Hematopoietic multipotent progenitor cell (in vitro differentiated cells): ENCODE results near the gene ARRDC3. TPM values are rescaled to one million over a fixed set of nuclear protein-coding genes. Genes with fewer than 3 reads are reported as not detected.
"Not testable (repeated sequence)": the region's sequence is repeated elsewhere in the genome, so short reads cannot be mapped to it uniquely, and the experiment has no call there.

Experiments used
- DNase-seq, 3 donors: peaks; one replicate each; pipeline ENCODE4 v3.0.0-alpha.2; 2011 to 2015; ENCODE audit warnings: low read depth in 2 of 3, low spot score in 2 of 3
- total RNA-seq: library from RNA; depleted of rRNA; stranded (reverse); fragments of >200 nt; gene quantifications from one replicate; pipeline ENCODE4 v1.2.3, GENCODE V29; 2012

The ARRDC3 gene
- total RNA-seq, 1 donor: 81.6 TPM

- DNase-seq: not testable (repeated sequence)
Observed at GRCh38 chr5:91385596-91385995, 2.5 kb upstream of the ARRDC3 start.

- DNase-seq: peak; percentile 48 to 92 (median 85)
Observed at GRCh38 chr5:91384671-91385430, 1.7 kb upstream of the ARRDC3 start.

- DNase-seq: peak in 1 of 3 donors; percentile 4
Observed at GRCh38 chr5:91383956-91384300, 811 bp upstream of the ARRDC3 start.

- peak in 2 of 3 donors; percentile 16 to 39 for DNase-seq
Observed at GRCh38 chr5:91382530-91383026, 539 bp downstream of the ARRDC3 start.

GRCh38 chr5:91381774-91382359 lies 1.2 kb downstream of the ARRDC3 start:
- DNase-seq: peak; percentile 26 to 92 (median 84)

GRCh38 chr5:91381239-91381773 lies 1.8 kb downstream of the ARRDC3 start:
- DNase-seq: peak in 1 of 3 donors; percentile 9

GRCh38 chr5:91380491-91381238 lies 2.5 kb downstream of the ARRDC3 start:
- peak; percentile 86 to 98 (median 95) for DNase-seq

GRCh38 chr5:91379914-91380490 lies 3.1 kb downstream of the ARRDC3 start:
- peak; percentile 88 to 96 (median 95) for DNase-seq

GRCh38 chr5:91379246-91379913 lies 3.7 kb downstream of the ARRDC3 start:
- no peak for DNase-seq

- no peak for DNase-seq
Observed at GRCh38 chr5:91378752-91379211, 4.3 kb downstream of the ARRDC3 start.

GRCh38 chr5:91374893-91375520 lies 8.1 kb downstream of the ARRDC3 start:
- no peak for DNase-seq

- DNase-seq: no peak
Observed at GRCh38 chr5:91373600-91373999, 9.5 kb downstream of the ARRDC3 start.

- no peak for DNase-seq
Observed at GRCh38 chr5:91373006-91373405, 10.1 kb downstream of the ARRDC3 start.

GRCh38 chr5:91369480-91369879 lies 13.6 kb downstream of the ARRDC3 start:
- DNase-seq: no peak

GRCh38 chr5:91367908-91368648 lies 15.0 kb downstream of the ARRDC3 start:
- DNase-seq: no peak

GRCh38 chr5:91367344-91367743 lies 15.8 kb downstream of the ARRDC3 start:
- DNase-seq: no peak

GRCh38 chr5:91366551-91366950 lies 16.6 kb downstream of the ARRDC3 start:
- DNase-seq: no peak

- no peak for DNase-seq
Observed at GRCh38 chr5:91365498-91365897, 17.6 kb downstream of the ARRDC3 start.

- no peak for DNase-seq
Observed at GRCh38 chr5:91362935-91363334, 20.2 kb downstream of the ARRDC3 start.
